Coronary artery (tissue), 2 donors: ENCODE measurements around the gene KCNT2.

Experiments used
- DNase-seq: peaks from one replicate; pipeline ENCODE4 v3.0.0-alpha.2; 2017; ENCODE audit warnings: low spot score
- H3K27ac ChIP-seq, 2 donors: fragments of 200-600 bp; sonication (generic); one replicate each; pipeline ENCODE4 v1.5.1; 2016 to 2019
- H3K4me3 ChIP-seq: fragments of 200-600 bp; sonication (generic); 2 replicates; pipeline ENCODE4 v1.5.1; 2016; ENCODE audit warnings: mild to moderate bottlenecking, moderate library complexity
- TF ChIP-seq, protein P1 (sequence below): fragments of 200-600 bp; sonication (generic); IDR thresholded peaks from one replicate; pipeline ENCODE4 v1.5.1; 2019; ENCODE audit warnings: antibody characterized with exemption

Gene KCNT2

DNA sequence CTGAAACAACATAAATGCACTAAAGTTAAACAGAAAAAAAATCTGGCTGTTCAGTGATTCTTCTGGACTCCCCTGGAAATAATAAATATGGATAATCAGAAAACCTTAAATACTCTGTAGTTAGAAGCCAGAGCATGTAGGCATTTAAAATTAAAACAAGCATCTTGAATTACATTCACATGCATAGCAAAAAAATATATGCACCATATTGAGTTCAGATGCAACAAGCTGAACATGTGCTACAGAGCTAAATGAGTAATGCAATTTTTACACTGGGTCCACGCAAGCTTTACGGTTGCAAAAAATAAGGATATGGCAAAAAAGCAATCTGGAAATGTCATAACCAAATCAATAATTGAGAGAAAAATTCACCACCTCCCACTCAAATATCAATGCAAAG lies 11.5 kb upstream of the KCNT2 start:
- no peak overlapping the region for H3K27ac ChIP-seq
- TF ChIP-seq, protein P1, sequence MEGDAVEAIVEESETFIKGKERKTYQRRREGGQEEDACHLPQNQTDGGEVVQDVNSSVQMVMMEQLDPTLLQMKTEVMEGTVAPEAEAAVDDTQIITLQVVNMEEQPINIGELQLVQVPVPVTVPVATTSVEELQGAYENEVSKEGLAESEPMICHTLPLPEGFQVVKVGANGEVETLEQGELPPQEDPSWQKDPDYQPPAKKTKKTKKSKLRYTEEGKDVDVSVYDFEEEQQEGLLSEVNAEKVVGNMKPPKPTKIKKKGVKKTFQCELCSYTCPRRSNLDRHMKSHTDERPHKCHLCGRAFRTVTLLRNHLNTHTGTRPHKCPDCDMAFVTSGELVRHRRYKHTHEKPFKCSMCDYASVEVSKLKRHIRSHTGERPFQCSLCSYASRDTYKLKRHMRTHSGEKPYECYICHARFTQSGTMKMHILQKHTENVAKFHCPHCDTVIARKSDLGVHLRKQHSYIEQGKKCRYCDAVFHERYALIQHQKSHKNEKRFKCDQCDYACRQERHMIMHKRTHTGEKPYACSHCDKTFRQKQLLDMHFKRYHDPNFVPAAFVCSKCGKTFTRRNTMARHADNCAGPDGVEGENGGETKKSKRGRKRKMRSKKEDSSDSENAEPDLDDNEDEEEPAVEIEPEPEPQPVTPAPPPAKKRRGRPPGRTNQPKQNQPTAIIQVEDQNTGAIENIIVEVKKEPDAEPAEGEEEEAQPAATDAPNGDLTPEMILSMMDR = no peak
- no peak for DNase-seq
- H3K4me3 ChIP-seq = no peak overlapping the region

GRCh38 chr1:196611873-196612272 lies 3.6 kb upstream of the KCNT2 start:
- no peak for DNase-seq
- Histone ChIP-seq H3K27ac (no peak overlapping the region), H3K4me3 (no peak overlapping the region)
- TF ChIP-seq, protein P1 = no peak

GRCh38 chr1:196609370-196609737 lies 1.1 kb upstream of the KCNT2 start:
- TF ChIP-seq, protein P1 = no peak
- Histone ChIP-seq H3K4me3 (peak overlapping the region; percentile 75), H3K27ac (peak overlapping the region; percentile 72 to 92)
- DNase-seq = no peak

- H3K27ac ChIP-seq = peak overlapping the region; percentile 72 to 92
- DNase-seq = no peak
- TF ChIP-seq, protein P1 = no peak
- peak overlapping the region; percentile 75 for H3K4me3 ChIP-seq
Observed at GRCh38 chr1:196607981-196608380, 259 bp downstream of the KCNT2 start.

DNA sequence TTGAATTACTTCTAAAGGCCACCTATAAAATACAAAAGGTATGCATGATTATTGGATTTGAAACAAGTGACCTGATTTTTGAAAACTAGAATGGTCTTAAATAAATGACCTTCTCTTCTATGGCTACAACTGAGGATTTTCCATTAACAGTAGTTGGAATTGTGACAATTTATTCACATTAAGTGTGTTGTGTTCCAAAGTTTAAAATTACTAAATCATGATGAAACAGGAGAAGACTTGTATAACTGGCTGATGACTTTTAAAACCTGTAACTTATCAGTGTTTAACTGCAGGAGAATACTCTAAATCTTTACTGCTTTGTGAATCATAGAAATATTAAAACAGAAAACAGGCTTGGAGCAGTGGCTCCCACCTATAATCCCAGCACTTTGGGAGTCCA lies 4.6 kb downstream of the KCNT2 start:
- no peak for DNase-seq
- H3K27ac ChIP-seq = no peak overlapping the region
- H3K4me3 ChIP-seq = no peak overlapping the region
- TF ChIP-seq, protein P1 = no peak

GRCh38 chr1:196598942-196599748 lies 9.1 kb downstream of the KCNT2 start:
- no peak overlapping the region for H3K27ac ChIP-seq
- DNase-seq = no peak
- no peak overlapping the region for H3K4me3 ChIP-seq
- TF ChIP-seq, protein P1 = no peak

DNA sequence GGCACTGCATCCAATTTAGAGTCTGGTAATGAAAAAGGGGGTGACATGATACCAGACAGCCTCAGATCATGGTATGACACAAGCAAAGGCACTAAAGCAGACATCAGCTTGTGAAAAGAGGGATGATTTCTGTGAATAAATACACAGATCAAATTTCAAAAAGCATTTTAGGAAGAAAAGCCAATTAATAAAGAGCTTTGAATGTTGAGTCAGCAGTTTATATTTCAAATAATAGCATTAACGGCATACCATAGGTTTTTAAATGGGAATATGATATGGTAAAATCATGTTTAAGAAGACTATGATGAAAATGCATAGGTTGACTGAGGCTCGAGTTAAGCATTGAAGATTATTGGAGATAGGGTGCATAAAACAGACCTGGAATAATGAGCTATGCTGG lies 13.5 kb downstream of the KCNT2 start:
- no peak for DNase-seq
- TF ChIP-seq, protein P1 = no peak
- Histone ChIP-seq H3K27ac (no peak overlapping the region), H3K4me3 (no peak overlapping the region)
